HG03103 (cell line): Measurements from ENCODE around the gene STRN3.
A peak's percentile ranks its signal among the peaks of the same experiment; 100 is the strongest.

ENCODE experiments used
- ATAC-seq: cut with Tn5 transposase; IDR thresholded peaks from one replicate; pipeline ENCODE4 v1.9.1; 2021; ENCODE audit warnings: low read depth; ENCODE audit not compliant: unreplicated experiment

Gene STRN3

DNA sequence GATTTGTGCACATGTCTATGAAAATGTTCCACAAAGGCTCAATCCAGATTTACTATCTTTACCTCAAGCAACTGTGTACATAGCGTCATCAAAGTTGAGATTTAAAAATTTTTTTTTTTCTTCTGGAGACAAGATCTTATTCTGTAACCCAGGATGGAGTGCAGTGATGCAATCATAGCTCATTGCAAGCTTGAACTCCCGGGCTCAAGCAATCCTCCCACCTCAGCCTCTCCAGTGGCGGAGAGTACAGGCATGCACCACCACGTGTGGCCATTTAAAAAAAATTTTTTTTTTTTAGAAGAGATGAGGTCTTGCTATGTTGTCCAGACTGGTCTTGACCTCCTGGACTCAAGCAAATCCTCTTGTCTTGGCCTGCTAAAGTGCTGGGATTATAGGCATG is 149.5 kb downstream of the STRN3 start:
- no peak for ATAC-seq

DNA sequence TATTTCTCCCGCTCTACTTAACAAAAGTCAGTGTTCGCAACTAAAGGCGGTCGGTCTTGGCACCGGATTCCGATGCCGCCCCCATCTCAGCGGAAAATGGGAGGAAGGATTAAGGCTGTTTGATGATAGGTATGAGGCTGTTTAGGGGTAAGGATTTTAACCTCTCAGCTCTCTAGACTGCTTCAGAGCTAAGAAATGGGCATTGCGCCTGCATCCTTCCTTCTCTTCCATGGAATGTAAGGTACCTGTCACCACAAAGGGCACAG is 150.5 kb downstream of the STRN3 start:
- ATAC-seq: no peak

DNA sequence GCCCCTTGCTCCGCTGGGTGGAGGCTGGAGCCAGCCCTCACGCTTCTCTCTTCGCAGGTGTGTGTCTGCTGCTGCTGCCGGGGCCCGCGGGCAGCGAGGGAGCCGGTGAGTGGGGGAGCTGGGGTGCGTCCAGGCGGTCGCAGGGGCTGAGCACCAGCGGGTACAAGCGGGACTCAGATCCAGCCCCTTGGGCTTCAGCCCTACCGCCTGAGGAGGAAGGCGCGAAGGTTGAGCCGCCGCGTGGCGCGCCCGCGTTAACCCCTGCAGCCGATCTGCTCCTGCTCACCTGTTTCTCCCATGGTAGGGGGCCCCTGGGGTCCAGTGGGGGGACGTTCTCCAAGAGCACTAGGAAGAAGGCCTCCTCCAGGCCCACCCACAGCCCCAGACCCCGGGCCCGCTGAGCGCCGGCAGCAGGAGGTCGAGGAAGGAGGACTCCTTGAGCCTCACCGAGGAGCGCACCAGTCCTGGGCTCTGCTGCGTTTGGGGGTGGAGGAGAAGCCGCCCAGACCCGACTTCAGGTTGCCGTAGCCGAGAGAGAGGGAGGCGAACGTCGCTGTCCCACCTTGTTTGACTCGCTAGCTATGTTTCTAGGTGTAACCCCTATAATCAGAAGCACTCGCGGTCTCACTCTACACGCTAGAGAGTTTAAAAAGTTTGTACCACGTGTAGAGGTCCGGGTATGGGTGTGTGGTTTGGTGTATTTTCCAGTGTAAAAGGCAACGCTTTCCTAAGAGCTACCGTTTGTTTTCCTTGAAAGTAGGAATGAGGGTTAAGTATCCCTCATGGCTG is 151.0 kb downstream of the STRN3 start:
- ATAC-seq: peak; percentile 21

DNA sequence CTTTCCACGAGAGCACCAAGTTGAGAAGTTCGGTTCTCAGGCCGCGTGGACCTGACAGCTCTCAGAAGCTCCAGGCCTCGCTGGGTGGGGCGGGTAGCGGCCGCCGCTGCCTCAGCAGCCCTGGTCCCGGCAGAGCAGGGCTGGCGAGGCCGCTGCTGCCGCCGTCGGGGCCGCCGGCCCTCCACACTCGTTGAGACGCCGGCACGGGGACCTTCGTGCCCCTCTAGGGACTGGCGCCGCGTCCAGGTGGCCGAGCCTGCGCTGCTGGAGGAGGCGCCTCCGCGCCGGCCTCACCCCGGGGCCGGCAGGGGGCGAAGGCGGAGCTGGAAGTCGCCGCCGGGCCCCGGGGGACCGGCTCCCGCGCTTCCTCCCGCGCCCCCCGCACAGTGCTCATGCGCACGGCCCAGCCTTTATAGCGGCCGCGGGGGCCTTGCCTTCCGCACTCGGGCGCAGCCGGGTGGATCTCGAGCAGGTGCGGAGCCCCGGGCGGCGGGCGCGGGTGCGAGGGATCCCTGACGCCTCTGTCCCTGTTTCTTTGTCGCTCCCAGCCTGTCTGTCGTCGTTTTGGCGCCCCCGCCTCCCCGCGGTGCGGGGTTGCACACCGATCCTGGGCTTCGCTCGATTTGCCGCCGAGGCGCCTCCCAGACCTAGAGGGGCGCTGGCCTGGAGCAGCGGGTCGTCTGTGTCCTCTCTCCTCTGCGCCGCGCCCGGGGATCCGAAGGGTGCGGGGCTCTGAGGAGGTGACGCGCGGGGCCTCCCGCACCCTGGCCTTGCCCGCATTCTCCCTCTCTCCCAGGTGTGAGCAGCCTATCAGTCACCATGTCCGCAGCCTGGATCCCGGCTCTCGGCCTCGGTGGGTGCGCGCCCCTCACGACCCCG is 151.8 kb downstream of the STRN3 start, which contains the start of gene COCH:
Gene COCH (plus strand): TSS at position 440 of the 879 bp plus-strand sequence. CDS start 380 bp downstream, at position 820.
- peak; percentile 47 for ATAC-seq

DNA sequence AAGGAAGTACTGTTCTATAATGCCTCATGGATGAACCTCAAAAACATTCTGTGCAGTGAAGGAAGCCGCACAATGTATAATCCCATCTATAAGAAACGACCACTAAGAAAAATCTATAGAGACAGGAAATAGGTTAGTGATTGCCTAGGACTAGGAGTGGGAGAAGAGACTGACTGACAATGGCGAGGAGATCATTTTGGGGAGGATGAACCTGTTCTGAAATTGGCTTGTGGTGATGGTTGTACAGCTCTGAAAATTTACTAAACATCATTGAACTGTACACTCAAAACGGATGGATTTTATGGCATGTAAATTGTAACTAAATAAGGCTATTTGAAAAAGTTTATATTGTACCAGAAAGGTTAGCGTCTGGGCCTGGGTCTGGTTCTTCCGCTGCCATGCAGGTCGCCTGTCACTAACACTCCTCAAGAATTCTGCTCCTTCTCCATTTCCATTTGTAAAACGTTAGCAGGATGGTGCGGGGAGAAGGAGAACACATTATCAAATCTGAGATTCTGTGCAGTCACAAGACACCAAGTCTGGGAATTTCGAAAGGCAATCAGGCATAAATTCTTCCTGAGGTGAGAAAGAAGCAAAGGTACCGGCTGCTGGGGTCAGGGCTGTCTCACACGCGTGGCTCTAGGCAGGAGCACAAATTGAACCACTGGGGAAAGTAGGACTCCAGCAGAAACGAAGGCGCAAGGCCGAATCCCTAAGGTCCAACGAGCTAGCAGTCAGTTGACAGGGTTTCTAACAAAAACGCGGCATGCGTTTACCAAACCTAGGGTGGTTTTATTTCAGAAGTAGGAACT is 152.7 kb downstream of the STRN3 start:
- no peak for ATAC-seq

DNA sequence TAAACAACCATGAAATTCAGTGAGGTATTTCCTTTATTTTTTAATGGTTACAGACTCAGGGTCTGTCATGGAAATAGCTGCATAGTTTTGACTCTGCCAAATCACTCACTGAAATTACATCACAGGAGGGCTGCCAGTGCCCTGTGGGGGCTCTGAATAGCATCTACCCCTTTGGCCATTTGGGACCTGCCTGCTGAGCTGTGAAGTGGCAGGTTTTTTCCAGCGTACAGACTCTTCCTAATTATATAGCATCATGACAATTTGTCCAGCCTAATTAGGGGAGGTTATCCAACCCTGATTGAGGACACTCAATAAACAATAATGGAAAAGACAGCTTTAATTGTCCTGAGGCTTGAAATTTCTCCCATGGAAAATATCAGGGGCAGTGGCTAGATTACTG is 153.6 kb downstream of the STRN3 start:
- ATAC-seq: no peak

DNA sequence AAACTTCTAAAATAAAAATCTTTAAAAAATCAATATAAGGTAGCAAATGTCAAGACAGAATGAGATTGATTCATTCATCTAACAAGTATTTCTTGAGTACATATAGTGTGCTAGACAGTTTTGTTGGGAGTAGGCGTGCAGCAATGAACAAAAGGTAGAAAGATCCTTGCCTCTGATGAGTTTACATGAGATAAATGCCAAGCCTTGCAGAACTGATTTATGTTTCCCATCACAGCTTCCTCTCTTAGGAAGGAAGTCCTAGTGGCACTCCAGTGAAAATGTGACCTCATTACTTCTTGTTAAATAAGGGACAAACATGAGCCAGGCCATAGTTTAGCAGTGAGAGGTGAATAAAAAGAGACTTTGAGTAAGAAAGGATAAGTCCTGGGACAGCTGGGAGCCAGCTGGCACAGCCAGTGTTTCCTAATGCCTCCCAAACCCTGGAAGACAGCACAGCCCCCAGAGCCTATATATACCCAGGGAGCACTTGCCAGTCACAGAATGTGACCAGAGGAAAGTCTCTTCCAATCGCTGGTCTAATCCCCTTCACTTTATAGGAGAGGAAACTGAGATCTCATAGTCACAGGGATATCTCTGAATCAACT is 156.5 kb downstream of the STRN3 start:
- no peak for ATAC-seq

DNA sequence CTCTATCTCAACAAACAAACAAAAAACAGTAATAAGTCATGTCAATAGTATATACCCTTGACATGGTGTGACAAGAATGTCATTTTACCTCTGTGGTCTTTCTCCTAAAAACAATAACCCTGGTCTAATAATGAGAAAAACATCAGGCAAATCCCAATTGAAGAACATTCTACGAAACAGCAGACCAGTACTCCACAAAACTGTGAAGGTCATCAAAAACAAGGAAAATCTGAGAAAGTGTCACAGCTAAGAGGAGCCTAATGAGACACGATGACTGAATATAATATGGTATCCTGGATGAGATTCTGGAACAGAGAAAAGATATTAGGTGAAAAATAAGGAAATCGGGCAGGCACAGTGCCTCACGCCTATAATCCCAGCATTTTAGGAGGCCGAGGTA is 157.4 kb downstream of the STRN3 start:
- no peak for ATAC-seq

DNA sequence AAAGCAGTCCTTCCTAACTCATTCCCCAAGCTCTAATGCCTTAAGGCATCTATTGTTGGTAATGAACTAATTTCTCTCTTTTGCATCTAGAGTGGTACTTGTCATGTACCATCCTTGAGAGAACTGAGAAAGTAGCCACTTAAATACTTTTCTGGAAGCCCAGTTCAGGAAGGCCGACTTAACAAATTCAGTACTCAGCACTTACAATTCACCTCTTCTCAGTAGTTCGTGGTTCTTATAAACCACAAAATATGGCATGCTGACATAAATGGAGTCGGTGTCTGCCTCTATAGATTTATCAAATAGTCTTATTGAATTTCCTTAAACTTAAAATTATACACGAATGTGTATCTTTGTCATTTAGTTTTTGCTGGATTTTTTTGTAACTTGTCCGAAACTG is 161.2 kb downstream of the STRN3 start:
- ATAC-seq: no peak

DNA sequence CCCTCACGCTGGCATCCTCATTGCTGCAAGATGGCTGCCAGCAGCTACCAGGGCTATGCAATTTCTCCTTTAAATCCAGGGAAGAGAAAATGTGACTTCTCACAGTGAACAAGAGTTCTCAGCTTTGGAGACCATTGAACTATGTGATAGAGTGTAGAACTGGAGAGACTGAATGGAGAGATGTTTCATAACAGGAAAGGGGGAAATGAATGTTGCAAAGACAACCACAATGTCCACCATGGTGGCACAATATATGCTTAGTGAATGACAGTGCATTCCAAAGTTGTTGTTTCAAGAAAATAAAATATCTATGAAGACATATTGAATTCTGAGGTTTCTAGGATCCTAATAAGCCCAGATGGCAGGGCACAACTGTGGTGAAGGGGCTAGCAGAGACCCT is 165.0 kb downstream of the STRN3 start:
- ATAC-seq: no peak

DNA sequence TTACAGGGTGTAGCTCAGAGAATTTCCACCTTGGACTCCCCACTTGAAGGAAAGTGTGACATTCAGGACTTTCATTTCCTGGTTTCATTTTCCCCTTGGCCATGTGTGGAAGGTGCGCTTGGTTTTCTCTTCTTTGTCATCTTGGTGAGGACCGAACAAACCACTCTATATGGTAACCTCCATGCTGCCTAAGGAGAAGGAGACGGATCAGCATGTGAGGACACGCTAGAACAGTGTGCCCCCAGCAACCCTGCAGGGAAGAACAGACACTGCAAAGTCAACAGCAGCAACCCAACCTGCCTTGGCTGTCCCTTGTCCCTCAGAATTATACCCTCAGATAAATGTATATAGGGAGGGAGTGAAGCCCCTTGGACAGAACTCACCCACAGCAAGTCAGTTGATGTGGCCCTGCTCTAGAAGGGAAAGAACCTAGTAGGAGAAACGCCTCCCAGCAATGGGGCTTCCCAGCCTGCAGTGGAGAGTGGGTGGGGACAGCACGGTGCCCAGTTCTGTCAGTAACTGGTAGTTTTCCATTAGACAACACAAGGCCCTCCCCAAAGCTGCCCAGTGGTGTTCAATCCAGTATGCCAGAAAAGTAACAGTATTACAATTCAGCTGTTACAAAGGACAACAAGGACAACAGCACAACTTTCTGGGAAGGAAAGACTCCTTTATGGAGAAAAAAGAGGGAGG is 170.7 kb downstream of the STRN3 start:
- no peak for ATAC-seq

DNA sequence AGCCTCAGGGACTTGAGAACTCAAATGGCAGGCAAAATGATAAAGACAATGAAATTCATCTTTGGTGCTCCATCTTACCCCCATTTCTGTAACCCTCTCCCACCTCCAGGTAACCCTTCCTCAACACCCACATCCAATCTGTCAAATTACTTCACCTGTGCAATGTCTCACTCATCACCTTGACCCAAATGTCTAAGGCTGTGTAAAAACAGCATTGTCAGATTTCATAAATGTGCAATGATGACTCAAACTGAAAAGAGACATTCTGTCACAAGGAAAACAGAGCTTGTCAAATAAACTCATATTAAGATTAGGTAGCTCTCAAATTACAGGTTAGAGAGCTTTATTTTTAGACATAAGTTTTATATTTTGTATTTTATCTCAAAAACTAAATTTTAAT is 171.7 kb downstream of the STRN3 start:
- no peak for ATAC-seq

DNA sequence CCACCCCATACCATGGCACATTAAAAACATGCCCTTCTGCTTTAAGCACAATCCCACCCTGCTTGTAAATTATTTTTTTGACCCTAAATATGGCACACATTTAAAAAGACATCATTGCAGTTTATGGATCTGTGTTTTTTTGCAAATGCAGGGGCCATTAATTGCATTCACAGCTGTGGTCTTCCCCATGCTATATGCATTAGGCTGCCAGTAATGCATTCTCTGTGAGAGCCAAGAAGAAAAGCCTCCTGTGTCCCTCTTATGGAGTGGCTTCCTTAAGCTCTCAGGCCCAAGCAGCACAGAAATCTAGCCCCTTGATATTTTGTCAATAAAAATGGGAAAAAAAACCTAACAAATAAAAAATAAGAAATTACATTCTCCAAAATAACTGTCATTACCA is 172.2 kb downstream of the STRN3 start:
- ATAC-seq: no peak

DNA sequence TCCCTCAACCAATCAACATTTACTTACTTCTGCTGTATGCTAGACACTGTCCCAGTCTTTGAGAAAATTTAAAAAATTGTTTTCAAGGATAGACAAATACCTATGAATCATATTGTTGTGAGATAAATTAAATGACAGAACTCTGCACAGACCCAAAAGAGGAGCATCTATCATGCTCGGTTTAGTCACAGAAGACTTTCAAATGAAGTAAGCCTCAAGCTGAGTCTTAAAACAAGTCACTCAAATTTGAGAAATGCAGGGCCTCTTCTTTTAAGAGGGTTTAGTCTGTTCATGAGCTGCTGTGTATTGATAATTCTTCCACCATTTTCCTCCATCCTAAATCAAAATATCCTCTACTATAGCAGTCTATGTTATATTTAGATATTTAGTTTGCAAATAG is 176.2 kb downstream of the STRN3 start:
- ATAC-seq: no peak

DNA sequence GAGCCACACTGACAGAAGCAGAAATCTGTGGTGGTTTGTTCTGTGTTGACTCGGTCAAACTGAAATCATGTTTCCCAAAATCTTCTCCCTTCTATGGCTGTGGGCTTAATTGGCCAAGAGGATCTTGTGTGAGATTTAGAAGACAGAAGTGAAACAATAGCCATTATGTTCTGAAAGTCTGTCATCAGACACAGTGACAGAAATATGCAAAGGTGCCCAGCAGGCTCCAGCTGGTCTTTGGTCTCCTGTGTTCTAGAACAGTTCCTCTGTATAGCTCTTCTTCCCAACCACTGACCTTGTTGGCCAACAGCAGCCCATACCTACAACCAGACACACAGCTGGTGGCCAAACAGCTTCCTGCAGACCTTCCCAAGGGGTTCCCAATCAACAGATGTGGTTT is 176.8 kb downstream of the STRN3 start:
- ATAC-seq: peak; percentile 93

DNA sequence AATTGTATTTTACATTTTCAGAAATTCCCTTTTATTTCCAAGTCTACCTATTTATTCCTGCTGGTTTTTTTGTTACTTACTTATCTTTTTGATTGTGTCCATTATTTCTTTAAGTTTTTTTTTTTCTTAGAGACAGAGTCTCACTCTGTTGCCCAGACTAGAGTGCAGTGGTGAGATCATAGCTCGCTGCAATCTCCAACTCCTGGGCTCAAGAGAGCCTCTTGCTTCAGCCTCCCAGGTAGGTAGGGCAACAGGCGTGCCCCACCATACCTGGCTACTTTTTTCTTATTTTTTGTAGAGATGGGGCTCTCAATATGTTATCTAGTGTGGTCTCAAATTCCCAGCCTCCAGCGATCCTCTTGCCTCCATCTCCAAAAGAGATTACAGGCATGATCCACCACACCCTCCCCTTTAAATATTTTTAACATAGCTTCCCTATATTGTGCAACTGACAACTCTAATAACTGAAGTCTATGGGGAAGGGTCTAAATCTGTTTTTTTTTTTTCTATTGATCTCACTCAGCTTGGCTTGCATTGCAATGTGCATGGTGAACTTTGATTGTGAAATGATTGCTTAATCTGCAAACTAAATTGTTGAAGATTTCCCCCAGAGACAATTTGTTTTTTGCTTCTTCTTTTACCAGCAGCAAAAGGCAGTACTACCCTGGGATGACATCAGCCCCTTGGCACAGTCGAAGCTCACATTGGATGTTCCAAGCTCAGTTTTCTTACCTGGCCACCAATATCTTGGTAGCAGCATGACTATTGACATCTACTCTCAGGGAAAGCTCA is 177.5 kb downstream of the STRN3 start:
- no peak for ATAC-seq
